Fibroblast of lung (primary cell): ENCODE results near the gene DPP4.

ENCODE experiments used
- CTCF ChIP-seq, 2 donors: IDR thresholded peaks in 1 of 2; conservative IDR thresholded peaks in 1 of 2; 1 replicate in 1 of 2; 2 replicates in 1 of 2; pipeline ENCODE4 v1.5.1; 2011 to 2012; ENCODE audit warnings: low read length in 2 of 2, control low read depth in 1 of 2, inconsistent platforms in 1 of 2, low read depth in 1 of 2, mild to moderate bottlenecking in 1 of 2
- EZH2 ChIP-seq: IDR thresholded peaks from 2 replicates; pipeline ENCODE4 v1.5.1; 2012; ENCODE audit warnings: low read length, control low read depth, mild to moderate bottlenecking; ENCODE audit errors: missing control alignments

DNA sequence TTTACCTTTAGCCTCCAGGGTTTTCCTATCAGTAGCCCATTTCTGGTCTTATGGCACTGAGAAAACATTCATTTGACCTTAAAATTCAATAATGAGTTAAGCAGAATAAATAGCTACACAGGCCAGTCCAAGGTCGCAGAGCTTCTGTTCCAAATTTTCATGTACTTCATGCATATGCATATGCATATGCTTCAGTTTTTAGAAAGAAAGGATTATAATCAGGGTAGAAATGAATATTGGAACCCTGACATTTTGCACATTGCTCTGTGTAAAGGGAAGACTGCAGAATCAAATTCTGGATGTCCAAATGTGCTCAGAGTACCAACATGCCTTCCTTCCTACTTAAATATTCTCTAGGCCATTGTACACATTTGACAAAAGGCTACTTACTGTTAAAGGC lies 104.9 kb downstream of the DPP4 start:
- TF ChIP-seq CTCF (conservative IDR thresholded peaks at IDR 0.05 in 1 of 2, IDR thresholded peaks at IDR 0.05 in 1 of 2; ENCODE audit: low read depth in 1 of 2, low read length in 2 of 2) (no peak), EZH2 (no peak)
